Nucleus accumbens (tissue), 56 donors: ENCODE data around the gene MCOLN2.
"Not testable (repeated sequence)": the region's sequence is repeated elsewhere in the genome, so short reads cannot be mapped to it uniquely, and the experiment has no call there.

Experiments used
- DNase-seq, 56 donors: peaks; one replicate each; lab custom pipeline; 2025; lab: John Stamatoyannopoulos, UW

Gene MCOLN2

DNA sequence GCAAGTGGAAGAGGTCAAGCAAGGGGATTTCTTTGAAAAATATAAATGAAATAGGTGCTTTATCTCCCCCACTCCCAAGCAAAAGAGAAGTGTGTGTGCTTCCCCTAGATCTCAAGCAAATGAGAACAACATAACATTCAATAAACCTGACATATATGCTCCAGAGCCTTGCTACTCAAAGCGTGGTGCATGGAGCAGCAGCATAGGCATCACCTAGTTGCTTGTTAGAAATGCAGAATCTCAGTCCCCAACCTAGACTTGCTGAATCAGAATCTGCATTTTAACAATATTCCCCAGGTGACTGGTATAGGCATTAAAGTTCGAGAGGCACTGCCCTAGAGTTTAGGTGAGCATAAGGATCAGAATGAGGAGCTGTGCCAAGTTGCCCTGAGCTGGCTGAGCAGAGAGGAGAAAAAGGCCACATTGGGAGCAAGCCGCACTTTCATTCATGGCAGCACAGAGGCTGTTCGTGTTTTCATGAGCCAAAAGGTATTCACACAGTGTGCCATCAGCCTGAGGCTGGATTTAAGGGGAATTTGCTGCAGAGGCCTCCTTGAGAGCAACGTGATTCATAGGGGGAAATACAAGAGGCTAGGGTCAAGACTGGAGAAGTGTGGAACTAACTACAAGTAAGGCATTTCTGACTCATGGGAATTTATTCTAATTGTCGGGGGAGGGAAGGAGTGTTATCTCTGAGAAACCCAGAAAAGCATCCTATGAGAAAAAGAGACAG, 89.7 kb downstream of the MCOLN2 start:
- no peak for DNase-seq

DNA sequence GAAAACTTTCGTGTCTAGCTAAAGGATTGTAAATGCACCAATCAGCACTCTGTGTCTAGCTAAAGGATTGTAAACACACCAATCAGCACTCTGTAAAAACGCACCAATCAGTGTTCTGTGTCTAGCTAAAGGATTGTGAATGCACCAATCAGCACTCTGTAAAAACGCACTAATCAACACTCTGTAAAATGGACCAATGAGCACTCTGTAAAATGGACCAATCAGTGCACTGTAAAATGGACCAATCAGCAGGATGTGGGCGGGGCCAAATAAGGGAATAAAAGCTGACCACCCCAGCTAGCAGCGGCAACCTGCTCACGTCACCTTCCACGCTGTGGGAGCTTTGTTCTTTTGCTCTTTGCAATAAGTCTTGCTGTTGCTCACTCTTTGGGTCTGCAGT, 94.2 kb downstream of the MCOLN2 start:
- not testable (repeated sequence) for DNase-seq

DNA sequence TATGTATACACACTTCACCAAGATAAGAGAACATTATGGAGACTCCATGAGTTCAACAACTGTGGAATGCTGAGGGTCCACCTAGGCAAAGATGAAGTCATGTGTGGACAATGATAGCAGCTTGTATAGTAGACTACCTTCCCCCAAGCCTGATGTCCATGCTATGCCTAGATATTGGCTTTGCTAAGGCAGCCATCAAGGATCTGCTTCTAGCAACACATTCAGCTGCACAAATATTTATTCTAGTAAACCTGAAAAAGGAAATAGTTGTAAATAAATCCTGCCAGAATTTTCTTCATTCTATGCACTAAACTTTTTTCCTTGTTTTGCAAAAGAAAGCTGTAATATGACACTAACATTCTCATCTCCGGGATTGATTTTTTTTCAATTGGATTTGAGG, 96.9 kb downstream of the MCOLN2 start:
- no peak for DNase-seq

DNA sequence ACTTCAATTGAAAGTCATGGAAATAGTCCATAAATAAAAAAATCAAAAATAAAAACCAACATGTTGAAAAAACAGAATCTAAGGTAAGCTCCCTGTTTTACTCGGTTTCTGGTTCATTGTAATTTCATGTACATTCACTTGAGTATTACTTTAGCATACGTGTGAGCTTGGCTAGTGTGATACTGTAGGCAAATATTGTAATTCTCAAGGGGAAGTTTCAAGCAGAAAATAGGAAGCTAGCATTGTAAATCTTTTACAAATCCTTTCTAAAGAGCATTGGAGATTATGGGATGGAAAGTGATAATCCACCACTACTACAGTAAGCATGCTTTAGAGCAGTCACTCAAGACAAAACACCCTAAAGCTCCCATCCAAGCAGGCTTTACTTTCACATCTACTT, 100.6 kb downstream of the MCOLN2 start:
- no peak for DNase-seq

DNA sequence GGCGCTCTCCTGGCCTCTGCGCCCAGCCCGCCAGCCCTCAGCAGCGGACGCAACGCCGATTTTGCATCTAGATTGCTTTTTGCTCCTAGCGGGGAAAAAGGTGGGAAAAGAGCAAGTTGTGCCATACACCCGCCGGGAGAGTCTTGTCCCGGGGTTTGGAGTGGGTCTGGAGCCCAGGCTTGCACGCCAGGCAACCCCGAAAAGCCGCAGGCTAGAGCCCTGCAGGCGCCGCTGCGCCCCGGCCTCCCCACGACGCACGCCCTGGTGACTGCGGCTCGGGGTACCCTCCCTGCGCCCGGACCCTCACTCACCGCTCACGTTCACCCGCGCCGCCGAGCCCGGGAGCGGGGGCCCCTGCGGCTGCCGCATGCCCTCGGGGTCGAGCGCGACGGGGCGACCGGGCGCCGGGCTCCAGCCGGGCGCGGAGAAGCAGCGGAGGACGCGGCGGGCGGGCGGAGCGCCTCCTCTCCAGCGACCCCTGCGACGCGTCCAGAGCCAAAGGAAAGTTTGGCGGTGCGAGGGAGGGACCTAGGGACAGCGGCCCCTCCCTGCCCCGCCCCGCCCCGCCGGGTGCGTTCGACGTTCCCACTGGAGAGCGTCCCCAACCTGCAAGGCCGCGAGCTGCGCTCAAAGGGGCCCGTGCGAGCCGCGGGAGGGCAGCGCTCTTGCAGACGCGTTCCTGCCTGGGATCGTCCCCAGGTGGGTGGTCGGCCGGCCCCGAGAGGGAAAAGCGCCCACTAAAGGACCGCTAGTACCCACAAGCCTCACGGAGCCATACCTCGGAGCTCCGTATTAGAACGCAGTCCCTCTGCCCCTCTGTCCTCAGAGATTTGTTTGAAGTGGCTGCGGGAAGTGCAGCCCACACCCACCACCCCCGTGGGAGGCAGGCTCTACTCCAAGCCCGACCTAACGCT, 104.0 kb downstream of the MCOLN2 start, which contains the start of gene LPAR3:
LPAR3 (minus strand) TSS at position 502 of the 914 bp plus-strand sequence. CDS start 27,086 bp downstream, outside the sequence.
- DNase-seq: peak in 2 of 56 donors; percentile 1 to 3

DNA sequence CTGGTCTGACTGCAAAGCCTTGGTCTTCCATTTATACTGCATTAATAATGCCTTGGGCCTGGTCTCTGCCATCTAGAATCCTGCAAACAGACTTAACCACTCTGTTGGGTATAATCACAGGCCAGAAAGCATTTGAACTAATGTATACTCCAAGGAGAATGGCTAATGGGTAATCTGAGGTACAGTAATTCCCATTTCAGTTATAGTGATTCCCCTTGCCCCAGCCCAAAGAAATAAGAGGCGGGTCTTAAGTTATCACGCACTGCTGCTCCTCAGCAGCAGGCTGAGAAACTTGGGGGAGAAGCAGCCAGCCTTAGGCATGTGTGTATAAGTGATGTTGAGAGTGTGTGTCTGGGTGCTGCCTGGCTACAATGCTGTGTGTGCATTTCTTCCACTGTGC, 106.3 kb downstream of the MCOLN2 start:
- DNase-seq: no peak

DNA sequence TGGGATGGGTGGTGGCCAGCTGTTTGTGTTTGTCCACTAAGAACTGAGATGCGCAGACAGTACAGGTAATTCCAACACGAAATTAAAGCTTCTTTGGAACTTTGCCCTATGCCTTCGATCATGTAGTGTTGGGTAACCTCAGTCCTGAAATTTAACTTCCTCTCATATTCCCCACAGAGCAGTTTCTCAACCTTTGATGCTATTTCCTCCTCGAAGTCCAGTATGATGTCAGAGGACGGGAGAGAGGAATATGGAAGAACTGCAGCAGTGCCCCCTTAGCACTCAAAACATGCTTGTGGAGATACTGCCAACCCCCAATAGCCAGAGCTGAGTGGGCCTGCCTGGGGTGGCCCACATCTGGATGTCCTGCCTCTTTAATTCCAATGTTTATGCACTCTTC, 107.5 kb downstream of the MCOLN2 start:
- no peak for DNase-seq

DNA sequence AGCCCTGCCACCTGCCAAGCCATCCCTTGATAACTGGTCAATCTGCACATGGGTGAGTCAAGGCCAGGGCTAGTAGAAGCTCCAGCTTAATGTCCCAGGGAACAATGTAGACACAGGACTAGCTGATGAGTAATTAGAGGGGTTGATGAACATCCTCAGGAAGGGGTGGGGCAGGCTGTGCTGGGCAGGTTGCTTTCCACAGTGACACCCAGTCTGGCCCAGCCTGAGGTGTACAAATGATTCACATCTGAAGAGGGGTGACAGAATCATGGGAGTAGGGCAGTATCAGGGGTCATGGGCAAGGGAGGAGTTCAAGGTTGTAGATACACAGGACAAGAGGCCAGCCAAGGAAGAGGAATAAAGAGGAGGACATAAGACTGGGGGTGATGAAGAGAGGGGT, 108.2 kb downstream of the MCOLN2 start:
- no peak for DNase-seq

DNA sequence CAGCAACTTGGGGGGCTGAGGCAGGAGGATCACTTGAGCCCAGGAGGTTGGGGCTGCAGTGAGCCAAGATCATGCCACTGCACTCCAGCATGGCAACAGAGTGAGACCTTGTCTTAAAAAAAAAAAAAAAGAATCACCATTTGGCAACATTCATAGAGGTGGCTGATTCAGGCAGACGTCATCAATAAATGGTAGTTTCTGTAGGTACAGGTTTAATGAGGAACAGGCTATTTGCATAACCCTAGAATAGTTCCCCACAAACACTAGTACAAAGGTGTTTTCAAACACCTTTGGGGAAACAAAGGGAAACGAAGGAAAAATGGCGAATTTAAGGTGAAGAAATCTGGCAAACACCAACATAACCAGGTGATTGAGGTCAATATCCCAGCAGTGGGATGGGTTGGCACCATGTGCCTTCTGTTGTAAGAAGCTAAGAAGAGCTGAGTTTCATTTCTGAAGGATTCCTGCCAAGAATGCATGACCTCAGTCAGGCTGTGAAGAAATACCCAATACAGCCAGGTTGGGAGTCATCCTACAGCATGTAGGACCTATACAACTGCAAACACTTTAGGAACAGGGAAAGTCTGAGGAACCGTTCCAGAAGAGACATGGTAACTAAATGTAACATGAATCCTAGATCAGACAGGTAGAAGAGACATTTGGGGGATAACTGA, 109.5 kb downstream of the MCOLN2 start:
- no peak for DNase-seq

DNA sequence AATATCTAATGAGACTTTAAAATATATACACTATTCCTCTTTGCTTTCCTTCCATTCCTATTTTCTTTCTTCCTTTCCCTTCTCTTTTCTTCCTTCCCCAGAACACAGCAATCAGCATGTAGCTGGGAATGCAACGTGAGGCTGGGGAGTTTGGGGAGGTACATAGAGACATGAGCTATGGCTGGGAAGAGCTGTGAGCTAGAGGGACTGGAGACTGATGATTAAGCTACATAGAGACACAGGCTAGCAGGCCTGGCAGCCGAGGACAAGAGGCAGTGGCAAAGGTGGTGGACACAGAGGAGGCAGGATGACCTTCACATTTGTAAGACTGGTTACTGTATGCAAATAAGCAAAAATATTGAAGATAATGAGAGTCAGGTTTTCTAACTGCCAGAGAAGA, 111.4 kb downstream of the MCOLN2 start:
- DNase-seq: no peak

DNA sequence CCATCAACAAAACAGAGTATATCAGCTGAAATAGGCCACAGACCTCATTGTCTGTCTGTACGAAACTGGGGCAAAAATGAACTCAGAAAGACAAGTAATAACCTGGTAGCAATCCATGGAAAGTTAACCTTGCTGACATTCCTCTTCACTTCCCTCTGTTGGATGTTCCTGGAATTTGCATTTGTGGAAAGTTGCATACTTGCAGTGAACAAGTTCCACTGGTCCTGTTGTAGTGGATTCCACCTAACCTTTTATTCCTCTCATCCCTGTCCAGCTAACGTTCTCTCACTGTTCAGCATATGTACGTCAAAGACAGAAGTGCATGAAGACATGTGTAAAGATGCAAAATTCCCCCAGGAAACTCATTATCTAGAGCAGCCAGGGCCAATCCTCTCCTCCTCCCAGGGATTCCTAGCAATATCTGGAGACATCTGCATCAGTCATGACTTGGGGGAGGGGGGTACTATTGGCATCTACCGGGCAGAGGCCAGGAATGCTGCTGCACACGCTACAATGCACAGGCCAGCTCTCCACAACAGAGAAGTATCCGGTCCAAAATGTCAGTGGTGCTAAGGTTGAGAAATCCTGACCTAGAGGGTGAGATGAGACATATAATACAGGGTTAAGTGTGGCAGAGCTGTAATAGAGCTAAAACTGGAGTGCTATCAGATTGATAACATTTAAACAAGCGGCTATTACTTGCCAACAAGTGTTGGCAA, 112.1 kb downstream of the MCOLN2 start:
- no peak for DNase-seq

DNA sequence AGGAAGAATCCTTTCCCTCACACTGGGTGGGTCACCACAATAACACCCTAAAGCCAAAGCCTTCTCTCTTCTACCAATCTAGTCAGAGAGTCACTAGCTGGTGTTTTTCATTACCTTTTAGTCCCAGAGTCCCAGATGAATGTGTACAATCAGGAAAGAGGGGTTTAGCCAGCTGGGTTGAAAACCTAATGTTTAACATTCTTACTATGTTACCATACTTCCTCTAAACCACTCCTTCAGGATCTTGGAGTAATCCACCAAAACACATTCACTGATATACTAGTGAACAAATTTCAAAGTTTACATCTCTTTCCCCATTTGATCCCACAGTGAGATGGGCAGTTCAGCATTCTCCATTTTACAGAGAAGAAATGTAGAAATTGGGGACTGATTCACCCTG, 113.6 kb downstream of the MCOLN2 start:
- no peak for DNase-seq

DNA sequence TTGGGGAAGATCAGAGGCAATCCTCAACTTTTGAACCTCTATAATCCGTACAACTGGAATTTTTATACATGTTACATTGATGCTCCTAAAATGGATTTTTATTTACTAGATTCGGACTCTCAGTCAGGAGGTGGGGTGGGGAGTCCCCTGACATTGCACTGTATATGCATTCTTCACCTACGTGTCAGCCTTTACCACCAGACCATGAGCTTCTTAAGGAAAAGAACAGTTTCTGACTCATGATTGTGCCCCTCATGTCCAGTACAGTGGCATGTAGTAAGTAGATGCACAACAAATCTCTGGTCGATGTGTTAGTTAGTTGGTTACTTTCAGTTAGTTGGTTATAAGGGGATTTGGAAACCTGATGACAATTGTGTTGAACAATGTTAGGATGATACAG, 119.3 kb downstream of the MCOLN2 start:
- no peak for DNase-seq

DNA sequence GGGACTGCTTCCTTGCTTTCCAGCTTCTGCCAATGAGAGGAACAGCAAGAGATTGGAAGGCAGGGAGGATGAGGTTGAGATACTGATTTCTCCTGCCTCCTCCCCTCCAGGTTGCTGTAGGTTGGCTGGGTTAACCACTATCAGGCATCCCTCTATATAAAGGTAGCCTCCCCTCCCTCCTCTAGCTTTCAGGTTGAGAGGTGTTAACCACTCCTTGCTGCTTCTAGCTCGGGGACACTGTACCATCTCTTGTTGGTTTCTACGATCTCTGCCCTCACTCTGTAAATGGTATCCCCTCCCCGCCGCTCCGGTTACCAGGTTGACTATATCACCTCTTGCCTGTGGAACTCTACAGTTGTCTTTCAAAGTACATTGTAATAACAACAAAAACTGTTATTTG, 120.6 kb downstream of the MCOLN2 start:
- no peak for DNase-seq
